ENCODE data around the gene TBPL1.

DNA sequence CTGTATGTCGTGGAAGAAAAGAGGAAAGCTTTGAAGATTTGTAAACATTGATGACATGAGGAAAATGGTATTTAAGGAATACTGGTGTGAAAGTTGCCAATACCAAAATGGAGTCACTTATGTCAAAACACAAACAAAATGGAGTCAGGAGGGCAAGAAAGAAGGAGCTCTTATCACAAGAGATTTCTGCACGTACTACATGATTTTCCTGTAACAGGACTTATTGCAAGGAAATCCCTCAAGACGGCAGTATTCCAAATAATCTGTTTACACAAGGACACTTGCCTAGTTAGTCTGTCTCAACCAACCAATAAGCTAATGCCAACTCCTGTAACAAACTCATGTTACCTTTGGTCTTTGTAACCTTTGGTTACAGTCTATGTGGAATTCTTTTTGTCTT is 69.6 kb downstream of the TBPL1 start:
- TF ChIP-seq SIN3A (IDR thresholded peaks at IDR 0.05; ENCODE audit: borderline replicate concordance, low read depth, low read length) (no peak), ZNF629 (CRISPR knock-in tag; conservative IDR thresholded peaks at IDR 0.05) (no peak), ZNF207 (IDR thresholded peaks at IDR 0.05; ENCODE audit: borderline replicate concordance) (no peak), RFX3 (CRISPR knock-in tag; IDR thresholded peaks at IDR 0.05) (no peak), ZNF274 (CRISPR knock-in tag; IDR thresholded peaks at IDR 0.05) (no peak), ZNF138 (CRISPR knock-in tag; IDR thresholded peaks at IDR 0.05; ENCODE audit: low read depth) (no peak)
- TF ChIP-seq, protein P1, sequence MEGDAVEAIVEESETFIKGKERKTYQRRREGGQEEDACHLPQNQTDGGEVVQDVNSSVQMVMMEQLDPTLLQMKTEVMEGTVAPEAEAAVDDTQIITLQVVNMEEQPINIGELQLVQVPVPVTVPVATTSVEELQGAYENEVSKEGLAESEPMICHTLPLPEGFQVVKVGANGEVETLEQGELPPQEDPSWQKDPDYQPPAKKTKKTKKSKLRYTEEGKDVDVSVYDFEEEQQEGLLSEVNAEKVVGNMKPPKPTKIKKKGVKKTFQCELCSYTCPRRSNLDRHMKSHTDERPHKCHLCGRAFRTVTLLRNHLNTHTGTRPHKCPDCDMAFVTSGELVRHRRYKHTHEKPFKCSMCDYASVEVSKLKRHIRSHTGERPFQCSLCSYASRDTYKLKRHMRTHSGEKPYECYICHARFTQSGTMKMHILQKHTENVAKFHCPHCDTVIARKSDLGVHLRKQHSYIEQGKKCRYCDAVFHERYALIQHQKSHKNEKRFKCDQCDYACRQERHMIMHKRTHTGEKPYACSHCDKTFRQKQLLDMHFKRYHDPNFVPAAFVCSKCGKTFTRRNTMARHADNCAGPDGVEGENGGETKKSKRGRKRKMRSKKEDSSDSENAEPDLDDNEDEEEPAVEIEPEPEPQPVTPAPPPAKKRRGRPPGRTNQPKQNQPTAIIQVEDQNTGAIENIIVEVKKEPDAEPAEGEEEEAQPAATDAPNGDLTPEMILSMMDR (CRISPR knock-in tag; IDR thresholded peaks at IDR 0.05): no peak
- TF ChIP-seq, protein P2, sequence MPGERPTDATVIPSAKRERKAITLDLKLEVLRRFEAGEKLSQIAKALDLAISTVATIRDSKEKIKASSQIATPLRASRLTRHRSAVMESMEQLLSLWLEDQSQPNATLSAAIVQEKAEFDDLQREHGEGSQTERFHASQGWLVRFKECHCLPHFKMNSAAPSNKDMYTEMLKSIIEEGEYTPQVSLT (CRISPR knock-in tag; IDR thresholded peaks at IDR 0.05; ENCODE audit: borderline replicate concordance, low read depth): no peak
